ENCODE measurements around the gene CANX.

DNA sequence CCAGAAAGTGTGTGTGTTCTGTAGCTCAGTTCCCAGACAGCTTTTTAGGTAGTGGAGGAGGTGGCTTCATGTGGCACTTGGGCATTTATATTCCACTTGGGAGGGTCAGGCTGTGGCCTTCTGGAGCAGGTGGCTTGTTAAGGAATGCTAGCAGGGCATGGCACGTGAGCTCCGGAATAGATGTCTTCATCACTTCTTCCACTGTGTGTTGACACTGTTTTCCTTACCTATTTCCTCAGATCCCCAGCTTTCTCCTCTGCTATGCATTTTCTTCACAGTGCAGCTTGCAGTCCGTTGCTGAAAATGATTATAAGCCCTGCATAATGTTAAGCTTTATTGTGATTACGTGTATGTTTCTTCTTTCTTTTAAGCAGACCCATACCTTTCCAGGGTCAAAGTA lies 30.5 kb downstream of the CANX start:
- TF ChIP-seq CTCF (IDR thresholded peaks at IDR 0.05; ENCODE audit: low read depth, low read length, poor library complexity, severe bottlenecking) = no peak
- no peak for TF ChIP-seq EZH2phosphoT487 (IDR thresholded peaks at IDR 0.05; ENCODE audit: borderline replicate concordance, low read length)
